Fibroblast of villous mesenchyme (primary cell): Measurements from ENCODE around the gene USP47. TPM values are rescaled to one million over a fixed set of nuclear protein-coding genes. Genes with fewer than 3 reads are reported as not detected.

ENCODE experiments used
- DNase-seq: peaks from one replicate; pipeline ENCODE4 v3.0.0-alpha.2; 2010; ENCODE audit warnings: low read depth
- H3K4me3 ChIP-seq: 2 replicates; pipeline ENCODE4 v1.5.1; 2011; ENCODE audit warnings: low read depth, mild to moderate bottlenecking, low read length
- total RNA-seq: library from RNA; depleted of rRNA; stranded (reverse); fragments of >200 nt; gene quantifications from 2 replicates; pipeline ENCODE4 v1.2.3, GENCODE V29; 2012
- TF ChIP-seq, protein P1 (sequence below): IDR thresholded peaks from 2 replicates; pipeline ENCODE4 v1.5.1; 2012; ENCODE audit warnings: low read depth, mild to moderate bottlenecking, low read length; ENCODE audit not compliant: insufficient read depth

The USP47 gene
- total RNA-seq, 1 donor = 116 TPM

GRCh38 chr11:11916981-11917399 is 75.2 kb downstream of the USP47 start:
- DNase-seq = peak; percentile 41
- TF ChIP-seq, protein P1, sequence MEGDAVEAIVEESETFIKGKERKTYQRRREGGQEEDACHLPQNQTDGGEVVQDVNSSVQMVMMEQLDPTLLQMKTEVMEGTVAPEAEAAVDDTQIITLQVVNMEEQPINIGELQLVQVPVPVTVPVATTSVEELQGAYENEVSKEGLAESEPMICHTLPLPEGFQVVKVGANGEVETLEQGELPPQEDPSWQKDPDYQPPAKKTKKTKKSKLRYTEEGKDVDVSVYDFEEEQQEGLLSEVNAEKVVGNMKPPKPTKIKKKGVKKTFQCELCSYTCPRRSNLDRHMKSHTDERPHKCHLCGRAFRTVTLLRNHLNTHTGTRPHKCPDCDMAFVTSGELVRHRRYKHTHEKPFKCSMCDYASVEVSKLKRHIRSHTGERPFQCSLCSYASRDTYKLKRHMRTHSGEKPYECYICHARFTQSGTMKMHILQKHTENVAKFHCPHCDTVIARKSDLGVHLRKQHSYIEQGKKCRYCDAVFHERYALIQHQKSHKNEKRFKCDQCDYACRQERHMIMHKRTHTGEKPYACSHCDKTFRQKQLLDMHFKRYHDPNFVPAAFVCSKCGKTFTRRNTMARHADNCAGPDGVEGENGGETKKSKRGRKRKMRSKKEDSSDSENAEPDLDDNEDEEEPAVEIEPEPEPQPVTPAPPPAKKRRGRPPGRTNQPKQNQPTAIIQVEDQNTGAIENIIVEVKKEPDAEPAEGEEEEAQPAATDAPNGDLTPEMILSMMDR = no peak
- no peak overlapping the region for H3K4me3 ChIP-seq

- TF ChIP-seq, protein P1 = no peak
- H3K4me3 ChIP-seq = no peak overlapping the region
- no peak for DNase-seq
Observed at GRCh38 chr11:11923828-11924227, 82.1 kb downstream of the USP47 start.

- no peak overlapping the region for H3K4me3 ChIP-seq
- TF ChIP-seq, protein P1 = no peak
- DNase-seq = no peak
Observed at GRCh38 chr11:11929920-11930319, 88.1 kb downstream of the USP47 start.

- DNase-seq = peak; percentile 71
- no peak overlapping the region for H3K4me3 ChIP-seq
- TF ChIP-seq, protein P1 = peak; percentile 65
Observed at GRCh38 chr11:11931461-11932055, 89.8 kb downstream of the USP47 start.

- TF ChIP-seq, protein P1 = no peak
- no peak for DNase-seq
- no peak overlapping the region for H3K4me3 ChIP-seq
Observed at GRCh38 chr11:11935536-11935935, 93.8 kb downstream of the USP47 start.

DNA sequence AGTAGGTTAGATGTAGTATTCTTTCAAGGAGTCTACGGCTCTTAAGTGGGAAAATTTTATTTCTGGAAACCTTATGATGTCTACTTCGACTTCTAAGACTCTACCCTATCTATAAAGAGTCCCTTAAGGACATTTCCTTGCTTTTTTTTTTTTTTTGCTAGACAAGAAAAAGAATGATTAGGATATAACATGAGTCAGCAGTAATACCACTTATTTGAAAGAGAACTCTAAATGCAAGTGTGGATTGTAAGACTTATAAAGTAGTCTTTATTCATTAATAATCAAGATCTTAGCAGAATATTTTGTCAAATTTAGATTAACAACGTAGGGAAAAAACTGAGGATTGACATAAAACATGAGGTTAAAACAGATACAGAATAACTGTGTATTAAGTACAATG is 95.7 kb downstream of the USP47 start:
- TF ChIP-seq, protein P1 = no peak
- DNase-seq = no peak
- H3K4me3 ChIP-seq = no peak overlapping the region

- peak; percentile 24 for DNase-seq
- TF ChIP-seq, protein P1 = no peak
- H3K4me3 ChIP-seq = no peak overlapping the region
Observed at GRCh38 chr11:11937957-11938356, 96.2 kb downstream of the USP47 start.
